Right renal pelvis (tissue), 4 donors: ENCODE measurements around the gene ZDHHC3. TPM values are rescaled to one million over a fixed set of nuclear protein-coding genes. Genes with fewer than 3 reads are reported as not detected.
"Not testable (repeated sequence)": the region's sequence is repeated elsewhere in the genome, so short reads cannot be mapped to it uniquely, and the experiment has no call there.

Experiments used
- DNase-seq, 4 donors: peaks; one replicate each; pipeline ENCODE4 v3.0.0-alpha.2; 2013; ENCODE audit warnings: low read depth in 4 of 4, low spot score in 3 of 4, missing footprints in 1 of 4
- polyA plus RNA-seq, 4 donors: library from polyadenylated mRNA; unstranded; fragments of 120-200 nt; gene quantifications; one replicate each; pipeline ENCODE4 v1.2.1, GENCODE V29; 2013; ENCODE audit not compliant: insufficient read length in 4 of 4

The ZDHHC3 gene
- polyA plus RNA-seq, 4 donors: 79.5 to 92.4 (median 88.8) TPM

GRCh38 chr3:44996556-44996969 is 20.6 kb upstream of the ZDHHC3 start:
- DNase-seq: no peak

GRCh38 chr3:44995142-44995770 is 19.3 kb upstream of the ZDHHC3 start:
- DNase-seq: no peak

DNA sequence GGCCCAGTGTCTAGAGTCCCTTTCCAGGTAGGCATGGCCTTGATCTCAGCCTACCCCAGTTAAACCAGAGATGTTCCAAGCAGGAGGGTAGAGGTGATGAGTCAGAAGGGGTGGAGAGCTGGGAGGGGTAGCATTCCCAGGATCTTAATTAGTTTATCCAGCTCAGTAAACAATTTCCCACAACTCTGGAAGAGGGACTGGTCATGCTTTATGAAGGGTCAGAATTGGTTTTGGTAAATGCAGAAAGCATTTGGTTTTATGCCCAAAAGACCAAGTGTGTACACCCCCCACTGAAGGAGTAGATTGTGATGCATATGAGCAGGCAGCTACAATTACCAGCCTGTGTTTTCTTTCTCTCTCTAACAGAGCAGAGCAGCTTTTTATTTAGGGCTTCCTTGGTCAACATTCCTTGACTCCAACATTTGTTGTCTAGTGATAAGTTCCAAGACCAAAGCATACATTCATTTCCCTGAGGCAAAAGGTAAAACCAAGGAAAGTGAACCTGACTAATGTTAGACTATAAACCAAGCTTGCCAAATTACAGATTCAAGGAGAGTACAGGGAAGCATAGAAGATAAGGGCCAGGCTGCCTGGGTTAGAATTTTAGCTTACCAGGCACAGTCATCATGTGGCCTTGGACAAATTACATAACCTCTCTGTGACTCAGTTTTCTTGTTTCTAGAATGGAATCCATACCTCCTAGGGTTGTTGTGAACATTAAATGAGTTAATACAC is 17.7 kb upstream of the ZDHHC3 start:
- no peak for DNase-seq

DNA sequence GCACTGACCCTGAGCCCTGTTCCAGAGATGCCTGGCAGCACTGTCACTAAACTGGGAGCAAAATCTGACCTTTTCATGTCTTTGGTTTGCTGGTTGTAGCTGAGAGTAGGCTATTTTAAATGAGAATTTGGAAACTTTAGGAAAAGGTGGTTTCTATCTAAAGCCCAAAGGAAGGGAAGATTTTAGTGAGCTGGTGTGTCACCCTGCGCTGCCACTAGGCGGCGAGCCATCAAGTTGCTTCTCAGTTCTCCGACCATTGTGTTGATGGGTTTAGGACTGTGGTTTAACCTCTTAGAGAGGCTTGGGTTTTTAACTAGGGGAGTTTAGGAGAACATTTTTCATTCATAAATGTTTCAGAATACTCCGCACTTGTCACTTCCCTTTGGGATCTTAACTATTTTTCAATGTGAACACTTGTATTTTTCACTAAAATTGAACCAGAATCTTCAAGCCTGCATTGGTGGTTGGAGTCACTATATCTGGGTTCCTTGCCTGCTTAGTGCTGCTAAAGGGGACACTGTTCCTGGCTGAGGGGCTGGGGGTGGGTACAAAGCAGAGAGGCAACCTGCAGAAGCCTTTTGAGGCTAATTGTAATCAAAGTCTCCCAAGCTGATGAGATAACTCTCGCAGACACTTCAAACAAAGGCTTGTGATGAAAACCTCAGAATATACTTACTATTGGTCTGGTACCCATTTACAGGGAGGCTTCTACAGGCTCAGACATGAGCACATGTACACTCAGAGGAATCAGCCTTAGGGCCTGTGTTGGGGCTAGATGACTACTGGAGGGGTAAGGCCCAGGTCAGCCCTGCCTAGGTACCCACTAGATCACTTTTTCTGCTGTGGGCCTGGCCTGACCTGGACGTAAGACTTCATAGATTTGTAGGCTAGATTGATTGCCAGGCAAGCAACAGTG is 16.8 kb upstream of the ZDHHC3 start:
- no peak for DNase-seq

GRCh38 chr3:44991326-44991725 is 15.4 kb upstream of the ZDHHC3 start:
- no peak for DNase-seq

DNA sequence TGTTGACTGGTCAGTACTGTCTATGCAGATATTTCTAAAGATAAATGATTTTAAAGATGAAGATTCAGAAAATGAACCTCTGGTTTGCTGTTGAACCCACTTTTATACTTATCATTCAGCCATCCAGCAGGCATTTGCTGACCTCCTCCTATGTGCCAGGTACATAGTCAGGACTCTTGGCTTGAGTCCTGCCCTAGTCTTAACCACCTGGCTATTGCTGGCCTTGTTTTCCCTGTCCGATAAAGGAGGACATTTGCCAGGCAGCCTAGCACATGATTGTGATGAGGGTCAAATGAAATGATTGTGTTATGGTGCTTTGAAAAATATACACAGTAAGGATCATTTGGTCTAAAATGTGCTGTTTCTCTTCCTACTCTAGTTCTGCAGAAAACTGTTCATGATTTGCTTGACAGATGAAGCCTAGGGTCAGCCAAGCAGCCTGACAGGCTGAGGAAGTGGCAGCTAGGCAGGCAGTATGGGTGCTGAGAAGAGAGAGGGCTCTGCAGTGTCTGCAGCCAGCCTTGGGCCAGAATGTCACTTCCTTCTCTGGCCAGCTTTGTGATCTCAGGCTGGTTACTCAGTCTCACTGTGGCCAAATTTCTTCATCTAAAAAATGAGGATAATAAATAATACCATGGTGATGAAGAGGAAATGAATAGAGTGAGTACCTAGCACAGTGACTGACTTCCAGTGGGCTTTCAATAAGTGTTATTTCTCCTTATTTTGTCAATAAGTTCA is 13.8 kb upstream of the ZDHHC3 start:
- no peak for DNase-seq

GRCh38 chr3:44989141-44989540 is 13.2 kb upstream of the ZDHHC3 start:
- DNase-seq: no peak

- DNase-seq: no peak
These were observed 12.1 kb upstream of the ZDHHC3 start for GRCh38 chr3:44988073-44988472.

DNA sequence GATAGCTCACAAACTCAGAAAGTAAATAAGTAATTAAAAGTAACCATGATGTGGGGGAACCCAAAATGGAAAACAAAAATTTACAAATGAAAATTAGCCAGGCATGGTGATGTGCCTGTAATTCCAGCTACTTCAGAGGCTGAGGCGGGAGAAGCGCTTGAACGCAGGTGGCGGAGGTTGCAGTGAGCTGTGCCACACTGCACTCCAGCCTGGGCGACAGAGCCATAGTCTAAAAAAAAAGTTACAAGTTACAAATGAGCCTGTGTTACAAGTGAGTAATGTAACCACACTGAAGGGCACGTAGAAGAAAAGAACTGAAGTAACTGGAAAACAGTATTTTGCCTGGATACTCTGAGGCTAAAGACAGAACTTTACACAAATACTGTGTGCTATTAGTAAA is 11.4 kb upstream of the ZDHHC3 start:
- no peak for DNase-seq

- not testable (repeated sequence) for DNase-seq
These were observed 10.4 kb upstream of the ZDHHC3 start for GRCh38 chr3:44986330-44986729.

DNA sequence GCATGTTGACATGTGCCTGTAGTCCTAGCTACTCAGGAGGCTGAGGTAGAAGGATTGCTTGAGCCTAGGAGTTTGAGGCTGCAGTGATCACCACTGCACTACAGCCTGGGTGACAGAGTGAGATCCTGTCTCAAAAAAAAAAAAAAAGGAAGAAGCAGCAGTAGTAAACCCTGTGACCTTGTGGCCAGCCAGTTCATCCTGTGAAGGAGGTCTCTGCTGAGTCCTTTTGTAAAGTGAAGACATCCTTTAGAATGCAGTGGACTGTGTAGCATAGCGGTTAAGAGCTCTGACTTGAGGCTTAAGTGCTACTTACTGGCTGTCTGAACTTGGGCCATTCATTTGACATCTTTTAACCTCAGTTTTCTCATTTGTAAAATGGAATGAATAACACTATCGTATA is 8.4 kb upstream of the ZDHHC3 start:
- no peak for DNase-seq

GRCh38 chr3:44983484-44983941 is 7.5 kb upstream of the ZDHHC3 start:
- no peak for DNase-seq

- DNase-seq: no peak
These were observed 6.8 kb upstream of the ZDHHC3 start for GRCh38 chr3:44982817-44983216.

- no peak for DNase-seq
These were observed 5.8 kb upstream of the ZDHHC3 start for GRCh38 chr3:44981751-44982150.

DNA sequence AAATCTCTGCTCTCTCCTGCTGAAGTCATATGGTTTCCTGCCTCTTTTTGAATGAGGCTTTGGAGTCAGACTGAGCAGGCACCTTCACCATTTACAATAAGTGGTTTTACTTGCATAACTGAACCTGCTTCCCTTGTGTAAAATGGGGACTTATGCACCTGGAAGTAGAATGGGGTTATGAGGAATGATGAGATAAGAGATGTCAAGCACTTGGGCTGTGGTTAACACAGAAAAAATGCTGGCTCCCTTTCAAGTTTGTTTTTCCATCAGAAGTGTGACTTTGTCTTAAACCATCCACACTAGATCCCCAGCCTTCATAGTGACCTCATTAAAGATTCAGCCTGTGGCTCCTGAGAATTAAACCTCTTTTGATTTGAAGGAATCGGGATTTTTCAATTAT is 5.2 kb upstream of the ZDHHC3 start:
- DNase-seq: no peak

DNA sequence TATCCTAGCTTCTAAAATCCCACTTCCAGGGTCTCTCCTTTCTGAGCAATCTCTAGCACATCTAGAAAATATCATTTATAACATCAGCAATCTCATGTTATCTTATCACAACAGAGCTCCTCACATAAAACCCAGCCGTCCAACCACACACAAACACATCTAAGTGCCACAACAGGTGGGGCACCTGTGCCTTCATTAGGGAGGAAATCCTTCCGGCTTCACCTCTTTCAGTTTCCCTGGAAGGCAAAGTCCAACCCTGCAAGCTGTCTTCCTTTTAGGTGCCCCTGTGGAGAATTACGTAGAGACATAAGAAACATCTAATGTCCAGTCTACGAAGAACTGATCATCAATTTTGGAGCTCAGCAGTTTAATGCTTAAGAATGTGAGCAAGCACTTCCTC is 1.6 kb downstream of the ZDHHC3 start:
- DNase-seq: no peak

DNA sequence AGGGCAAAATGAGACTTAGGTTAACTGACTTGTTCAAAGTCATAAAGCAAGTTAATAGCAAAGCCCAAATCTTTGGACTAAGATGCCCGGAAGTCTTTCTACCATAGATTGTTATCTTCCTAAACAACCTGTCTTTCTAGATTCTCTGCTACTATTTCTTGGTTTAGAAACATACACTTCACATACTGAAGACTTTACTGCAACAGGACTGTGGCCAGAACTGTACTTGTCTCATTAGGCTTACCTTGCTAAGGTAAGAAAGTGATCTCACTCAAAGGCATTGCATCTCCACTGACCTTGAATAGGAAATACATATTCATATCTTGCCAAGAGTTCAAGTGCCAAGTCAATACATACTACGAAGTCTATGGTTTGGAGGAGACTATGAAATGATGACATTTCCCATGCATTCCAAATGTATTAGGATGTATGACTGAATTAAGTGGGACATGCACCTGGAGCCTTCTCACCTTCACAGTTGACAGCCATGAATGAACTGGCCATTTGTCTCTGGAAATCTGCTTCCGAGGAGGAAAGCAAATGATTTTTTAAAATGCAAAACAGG is 5.0 kb downstream of the ZDHHC3 start:
- no peak for DNase-seq

GRCh38 chr3:44969828-44970179 is 6.2 kb downstream of the ZDHHC3 start:
- no peak for DNase-seq

GRCh38 chr3:44969154-44969827 is 6.7 kb downstream of the ZDHHC3 start:
- DNase-seq: no peak

DNA sequence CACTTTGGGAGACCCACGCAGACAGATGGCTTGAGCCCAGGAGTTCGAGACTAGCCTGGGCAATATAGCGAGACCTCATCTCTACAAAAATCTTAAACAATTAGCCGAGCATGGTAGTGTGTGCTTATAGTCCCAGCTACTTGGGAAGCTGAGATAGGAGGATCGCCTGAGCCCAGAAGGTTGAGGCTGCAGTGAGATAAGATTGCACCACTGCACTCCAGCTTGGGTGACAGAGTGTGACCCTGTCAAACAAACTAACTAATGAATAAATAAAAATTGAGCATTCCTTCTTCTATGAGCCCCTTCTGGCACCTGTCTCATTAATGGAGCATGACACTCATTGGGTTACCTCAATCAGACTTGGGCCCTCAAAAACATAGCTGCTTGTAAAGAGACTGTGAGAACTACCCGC is 7.5 kb downstream of the ZDHHC3 start:
- DNase-seq: no peak
